ENCODE results near the gene ACOXL.

ACOXL gene

DNA sequence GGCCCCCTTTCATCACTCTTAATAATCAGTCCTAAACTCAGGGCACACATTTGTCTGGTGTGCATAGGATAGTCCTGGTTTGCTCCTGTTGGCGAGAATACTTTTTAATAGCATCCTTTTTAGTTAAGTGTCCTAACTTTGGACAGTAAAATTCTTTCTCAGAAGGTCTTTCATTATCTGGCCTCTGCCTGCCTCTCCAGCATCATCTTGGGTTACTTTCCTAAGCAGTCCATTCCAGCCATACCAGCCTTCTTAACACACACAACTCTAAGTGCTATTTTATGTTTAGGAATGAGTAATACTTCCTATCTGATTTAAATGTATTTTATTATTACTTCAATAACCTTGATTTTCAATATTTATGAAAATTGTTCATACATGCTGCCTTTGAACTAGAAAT, 151.0 kb downstream of the ACOXL start:
- DNase-seq, result no peak

DNA sequence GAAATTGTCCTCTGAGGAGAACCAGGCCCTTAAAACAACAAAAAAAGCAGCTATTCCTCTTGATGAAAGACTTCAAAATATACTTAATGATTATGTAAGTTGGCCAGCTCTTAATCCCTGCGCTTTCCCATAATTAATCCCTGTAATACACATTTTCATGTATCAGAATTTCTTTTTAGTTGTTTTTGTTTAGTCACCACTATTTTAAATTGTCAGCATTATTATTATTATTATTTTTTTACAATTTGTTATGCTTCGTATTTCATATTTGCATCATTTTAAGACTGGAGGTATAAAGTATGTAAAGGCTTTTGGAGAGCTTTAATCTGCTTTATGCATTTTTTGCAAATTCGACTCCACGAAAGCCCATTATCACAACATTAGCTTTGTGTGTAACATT, 152.9 kb downstream of the ACOXL start:
- no peak for DNase-seq

DNA sequence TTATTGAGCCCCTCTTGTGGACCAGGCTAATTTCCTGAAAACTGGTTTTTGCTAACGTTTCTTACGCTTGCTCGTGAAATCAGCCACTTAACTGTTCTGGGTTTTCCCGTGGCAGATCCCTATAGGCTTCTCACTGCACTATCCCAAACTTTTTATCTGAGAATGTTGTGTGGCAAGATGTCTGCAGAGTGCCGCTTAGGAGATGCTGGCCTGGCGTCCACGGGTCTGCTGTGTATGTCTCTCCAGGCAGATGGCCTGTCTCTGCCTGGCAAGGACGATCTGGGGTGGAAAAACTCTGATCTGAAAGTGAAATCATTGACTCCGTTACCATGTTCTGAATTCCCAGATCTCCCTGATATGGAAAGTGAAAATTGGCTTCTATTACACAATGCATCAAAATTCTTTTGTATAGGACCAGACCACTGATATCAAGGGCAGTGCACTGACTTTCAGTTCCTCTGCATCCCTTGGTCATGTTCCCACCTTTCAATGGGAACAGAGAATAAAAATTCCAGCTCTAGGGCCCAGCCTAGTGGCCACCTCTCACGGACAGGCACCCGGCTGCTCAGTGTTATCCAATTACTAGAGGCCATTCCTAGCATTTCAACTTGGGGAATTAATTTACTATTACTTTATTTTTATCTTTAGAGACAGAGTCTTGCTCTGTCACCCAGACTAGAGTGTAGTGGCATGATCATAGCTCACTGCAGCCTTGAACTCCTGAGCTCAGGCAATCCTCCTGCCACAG, 154.6 kb downstream of the ACOXL start:
- DNase-seq, result no peak

GRCh38 chr2:110888411-110888810, 156.0 kb downstream of the ACOXL start:
- DNase-seq, result no peak

- no peak for DNase-seq
Measured at GRCh38 chr2:110891626-110892025, 159.3 kb downstream of the ACOXL start.

- no peak for DNase-seq
Measured at GRCh38 chr2:110896226-110896625, 163.9 kb downstream of the ACOXL start.

- no peak for DNase-seq
Measured at GRCh38 chr2:110897966-110898365, 165.6 kb downstream of the ACOXL start.

DNA sequence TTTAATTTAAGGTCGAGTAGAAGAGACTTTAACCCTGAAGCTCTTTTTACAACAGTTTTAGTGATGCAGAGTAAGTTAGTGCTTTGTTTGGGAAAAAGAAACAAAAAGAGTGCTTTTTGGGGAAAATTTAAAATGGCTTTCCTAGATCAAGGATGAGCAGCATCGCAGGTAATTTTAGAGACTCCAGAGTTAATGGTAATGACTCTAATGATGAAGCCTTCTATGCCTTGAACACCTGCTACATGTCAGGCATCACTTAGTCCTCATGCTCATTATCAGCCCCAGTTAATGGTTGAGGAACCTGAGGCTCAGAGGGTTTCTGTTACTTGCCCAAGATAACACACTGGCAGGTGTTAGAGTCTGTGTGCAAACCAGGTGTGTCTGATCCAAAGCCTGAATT, 167.8 kb downstream of the ACOXL start:
- DNase-seq, result no peak

DNA sequence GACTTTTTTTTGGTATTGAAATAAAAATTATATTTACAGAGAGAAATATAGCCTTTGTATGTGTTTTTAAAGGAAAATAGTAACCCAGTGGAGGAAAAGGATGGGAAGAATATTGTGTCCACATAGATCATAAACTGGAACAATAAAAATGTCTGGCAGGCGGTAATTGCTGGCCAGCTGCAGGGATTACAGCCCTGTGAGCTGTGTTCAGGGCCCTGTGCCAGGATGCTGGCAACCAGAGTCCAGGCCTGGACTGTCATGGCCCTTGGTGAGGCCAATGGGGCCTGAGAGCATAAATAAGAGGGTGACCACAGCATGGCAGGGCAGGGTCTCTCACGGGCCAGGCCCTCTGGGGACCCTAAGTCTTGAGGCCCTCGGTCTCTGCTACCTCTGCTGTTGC, 171.2 kb downstream of the ACOXL start:
- DNase-seq, result no peak

DNA sequence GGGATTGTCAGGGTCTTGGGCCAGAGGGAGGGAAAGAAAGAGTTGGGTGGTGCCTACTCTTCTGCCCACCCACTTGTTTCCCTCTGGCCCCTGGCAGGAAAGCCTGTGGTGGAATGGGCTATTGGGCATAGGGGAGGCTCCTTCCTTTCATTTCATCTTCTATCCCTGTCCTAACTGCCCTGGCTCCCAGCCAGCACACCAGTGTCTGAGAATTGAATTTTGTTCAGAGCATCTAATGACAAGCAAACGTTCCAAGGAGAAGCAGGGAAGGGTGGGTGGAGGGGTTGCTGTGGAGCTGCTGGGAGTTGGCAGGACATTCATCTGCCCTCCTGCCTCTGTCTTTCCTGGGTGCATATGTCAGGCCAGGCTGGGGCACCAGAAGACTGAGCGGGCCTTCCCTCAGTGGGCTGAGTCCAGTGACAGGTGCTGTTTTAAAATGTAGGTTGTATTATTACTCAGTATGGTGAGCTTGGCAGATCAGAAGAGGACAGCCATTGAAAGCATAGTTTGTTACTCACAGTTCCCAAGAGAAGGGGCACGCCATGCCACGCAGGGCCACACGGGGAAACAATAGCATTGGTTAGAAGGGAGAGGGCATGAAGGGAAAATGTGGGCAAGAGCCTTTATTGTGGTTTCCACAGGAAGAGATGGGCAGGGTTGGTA, 171.9 kb downstream of the ACOXL start:
- DNase-seq, result no peak

DNA sequence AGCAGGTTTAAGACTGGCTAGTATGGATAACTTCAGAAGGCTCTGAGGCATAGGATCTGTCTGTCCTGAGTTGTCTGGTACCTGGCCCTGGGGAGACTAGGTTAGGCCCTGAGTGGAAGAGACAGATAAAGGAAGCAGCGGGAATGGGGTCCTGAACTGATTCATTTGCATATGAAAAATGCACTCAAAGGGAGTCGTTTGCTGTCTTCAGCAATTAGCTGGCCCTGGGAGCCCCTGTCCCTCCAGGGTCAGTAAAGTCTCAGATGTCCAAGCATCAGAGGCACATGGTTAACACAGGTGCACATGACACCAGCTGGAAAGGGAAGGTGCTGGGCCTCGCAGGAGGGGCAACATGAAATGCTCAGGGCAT, 172.4 kb downstream of the ACOXL start:
- no peak for DNase-seq

DNA sequence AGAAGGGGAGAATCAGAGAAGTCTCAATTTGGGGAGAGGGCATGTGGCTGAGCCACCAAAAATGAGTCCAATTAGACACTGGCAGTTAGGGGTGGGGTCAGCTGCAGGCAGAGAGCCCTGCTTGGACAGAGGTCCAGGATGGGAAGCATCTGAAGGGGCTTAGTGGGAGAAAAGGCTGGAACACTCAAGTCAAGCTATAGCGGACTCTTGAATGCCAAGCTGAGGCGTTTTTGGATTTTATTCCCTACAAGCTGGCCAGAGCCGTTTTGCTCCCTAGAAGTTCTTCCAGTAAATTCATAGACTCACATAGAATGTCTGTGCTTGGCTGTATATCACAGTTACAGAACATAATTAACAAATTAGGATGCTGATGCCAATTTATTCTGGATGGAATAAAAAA, 172.8 kb downstream of the ACOXL start:
- no peak for DNase-seq

GRCh38 chr2:110906613-110907298, 174.4 kb downstream of the ACOXL start:
- no peak for DNase-seq

GRCh38 chr2:110909501-110909900, 177.1 kb downstream of the ACOXL start:
- DNase-seq, result no peak

DNA sequence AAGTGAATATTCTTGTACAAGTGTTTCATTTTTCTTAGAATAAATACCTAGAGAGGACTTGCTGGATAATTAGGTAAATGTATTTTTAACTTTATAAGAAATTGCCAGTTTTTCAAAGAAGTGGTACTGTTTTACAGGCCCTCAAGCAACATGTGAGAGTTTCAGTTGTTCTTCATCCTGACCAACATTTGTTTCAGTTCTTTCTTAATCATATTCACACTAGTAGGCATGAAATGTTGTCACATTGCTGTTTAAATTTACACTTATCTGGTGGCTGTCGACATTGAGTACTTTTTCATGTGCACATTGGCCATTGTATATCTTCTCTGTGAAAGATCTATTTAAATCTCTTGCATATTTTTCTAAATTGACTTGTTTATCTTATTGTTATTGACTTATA, 178.1 kb downstream of the ACOXL start:
- no peak for DNase-seq

GRCh38 chr2:110919738-110920137, 187.4 kb downstream of the ACOXL start:
- no peak for DNase-seq

DNA sequence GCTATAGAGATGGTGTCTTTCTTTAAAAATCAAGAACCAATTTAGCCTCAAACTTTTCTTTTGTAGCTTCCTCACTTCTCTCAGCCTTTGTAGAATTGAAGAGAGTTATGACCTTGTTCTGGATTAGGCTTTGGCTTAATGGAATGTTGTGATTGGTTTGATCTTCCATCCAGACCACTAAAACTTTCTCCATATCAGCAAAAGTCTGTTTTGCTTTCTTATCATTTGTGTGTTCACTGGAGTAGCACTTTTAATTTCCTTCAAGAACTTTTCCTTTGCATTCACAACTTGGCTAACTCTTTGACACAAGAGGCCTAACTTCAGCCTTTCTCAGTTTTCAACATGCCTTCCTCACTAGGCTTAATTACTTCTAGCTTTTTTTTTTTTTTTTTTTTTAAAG, 193.1 kb downstream of the ACOXL start:
- no peak for DNase-seq

- DNase-seq, result no peak
Measured at GRCh38 chr2:110927526-110927925, 195.2 kb downstream of the ACOXL start.

DNA sequence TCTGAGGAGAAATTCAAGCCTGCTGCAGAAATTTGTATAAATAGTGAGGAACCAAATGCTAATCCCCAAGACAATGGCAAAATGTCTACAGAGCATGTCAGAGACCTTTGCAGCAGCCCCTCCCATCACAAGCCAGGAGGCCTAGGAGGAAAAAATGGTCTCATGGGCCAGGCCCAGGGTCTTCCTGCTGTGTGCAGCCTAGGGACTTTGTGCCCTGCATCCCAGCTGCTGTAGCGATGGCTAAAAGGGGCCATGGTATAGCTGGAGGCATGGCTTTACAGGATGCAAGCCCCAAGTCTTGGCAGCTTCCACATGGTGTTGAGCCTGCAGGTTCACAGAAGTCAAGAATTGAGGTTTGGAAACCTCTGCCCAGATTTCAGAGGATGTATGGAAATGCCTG, 197.2 kb downstream of the ACOXL start:
- no peak for DNase-seq

GRCh38 chr2:110931648-110932047, 199.3 kb downstream of the ACOXL start:
- DNase-seq, result no peak

GRCh38 chr2:110933420-110933819, 201.0 kb downstream of the ACOXL start:
- no peak for DNase-seq

GRCh38 chr2:110934948-110935347, 202.6 kb downstream of the ACOXL start:
- DNase-seq, result no peak

GRCh38 chr2:110940376-110940910, 208.1 kb downstream of the ACOXL start:
- no peak for DNase-seq

- DNase-seq, result no peak
Measured at GRCh38 chr2:110941226-110941625, 208.9 kb downstream of the ACOXL start.
